ENCODE measurements around the gene PPIA. TPM values are rescaled to one million over a fixed set of nuclear protein-coding genes. Genes with fewer than 3 reads are reported as not detected.

PPIA gene
- total RNA-seq, 2 experiments from 2014 or later: 2,573 to 2,935 TPM

DNA sequence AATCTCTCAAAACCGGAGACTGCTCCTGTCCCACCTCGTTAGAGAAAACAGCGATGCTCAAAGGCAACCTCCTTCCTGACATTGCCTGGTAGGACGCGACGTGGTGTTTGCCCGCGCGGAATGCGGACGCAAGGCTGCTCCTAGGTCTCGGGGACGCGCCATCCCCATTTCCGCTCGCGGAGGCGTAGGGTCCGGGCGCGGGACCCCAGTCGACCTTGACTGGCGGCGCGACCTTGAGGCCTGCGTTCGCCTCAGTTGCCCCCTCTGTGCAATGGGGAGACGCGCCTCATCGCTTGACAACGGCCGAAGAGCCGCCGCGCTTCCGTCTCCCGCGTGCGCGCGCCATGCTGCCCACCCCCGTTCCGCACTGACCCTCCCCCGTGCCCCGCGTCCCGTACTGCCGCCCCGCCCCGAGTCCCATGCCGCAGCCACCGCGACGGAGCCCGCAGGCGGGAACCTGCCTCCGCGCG lies 412 bp upstream of the PPIA start:
- CTCF ChIA-PET (ENCODE audit: unreplicated experiment): no interaction called here
- Histone ChIP-seq H3K9me3 (ENCODE audit: low read length) (no peaks in the 10 kb centered on the region), H3K79me2 (ENCODE audit: insufficient read depth, low read depth, low read length) (peaks cover 47% of the 10 kb centered on the region), H3K36me3 (ENCODE audit: insufficient read depth, low read length) (peaks cover 45% of the 10 kb centered on the region), H3K4me3 (ENCODE audit: low read depth, low read length, poor library complexity, severe bottlenecking) (peak overlapping the region; percentile 99), H3K27ac (ENCODE audit: low read depth, low read length, poor library complexity, severe bottlenecking) (peak overlapping the region; percentile 82), H3K4me1 (ENCODE audit: insufficient read depth, low read length, poor library complexity, severe bottlenecking) (peaks cover 24% of the 10 kb centered on the region), H4K20me1 (ENCODE audit: insufficient read depth, low read length) (peaks cover 25% of the 10 kb centered on the region), H2AFZ (ENCODE audit: low read length) (peak overlapping the region; percentile 66; the same call in 1 of the 2 replicates), H3K4me2 (ENCODE audit: low read length) (peak overlapping the region; percentile 63), H3K9me2 (ENCODE audit: insufficient read depth, low read length) (no peaks in the 10 kb centered on the region)
- POLR2A ChIA-PET: interaction anchor here (0.5 kb wide), 1 partner anchor 61 kb away, joined by 3 read pairs; no protein-coding TSS in a partner anchor
- intact Hi-C loops (cut with micrococcal nuclease; ENCODE audit: unreplicated experiment): loop anchor here (1.0 kb wide), 3 partner anchors 48 to 190 kb away; partner anchors contain the start of genes H2AZ2, OGDH and ZMIZ2
- TF ChIP-seq, protein P1, sequence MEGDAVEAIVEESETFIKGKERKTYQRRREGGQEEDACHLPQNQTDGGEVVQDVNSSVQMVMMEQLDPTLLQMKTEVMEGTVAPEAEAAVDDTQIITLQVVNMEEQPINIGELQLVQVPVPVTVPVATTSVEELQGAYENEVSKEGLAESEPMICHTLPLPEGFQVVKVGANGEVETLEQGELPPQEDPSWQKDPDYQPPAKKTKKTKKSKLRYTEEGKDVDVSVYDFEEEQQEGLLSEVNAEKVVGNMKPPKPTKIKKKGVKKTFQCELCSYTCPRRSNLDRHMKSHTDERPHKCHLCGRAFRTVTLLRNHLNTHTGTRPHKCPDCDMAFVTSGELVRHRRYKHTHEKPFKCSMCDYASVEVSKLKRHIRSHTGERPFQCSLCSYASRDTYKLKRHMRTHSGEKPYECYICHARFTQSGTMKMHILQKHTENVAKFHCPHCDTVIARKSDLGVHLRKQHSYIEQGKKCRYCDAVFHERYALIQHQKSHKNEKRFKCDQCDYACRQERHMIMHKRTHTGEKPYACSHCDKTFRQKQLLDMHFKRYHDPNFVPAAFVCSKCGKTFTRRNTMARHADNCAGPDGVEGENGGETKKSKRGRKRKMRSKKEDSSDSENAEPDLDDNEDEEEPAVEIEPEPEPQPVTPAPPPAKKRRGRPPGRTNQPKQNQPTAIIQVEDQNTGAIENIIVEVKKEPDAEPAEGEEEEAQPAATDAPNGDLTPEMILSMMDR (conservative IDR thresholded peaks at IDR 0.05; ENCODE audit: low read length): no peak
- no peak for TF ChIP-seq EZH2phosphoT487 (IDR thresholded peaks at IDR 0.05; ENCODE audit: borderline replicate concordance, low read depth, low read length)
- DNase-seq (ENCODE audit: low spot score): peak; percentile 83
- TSS peak; percentile 87 for BruUV-seq (replicated peaks)

DNA sequence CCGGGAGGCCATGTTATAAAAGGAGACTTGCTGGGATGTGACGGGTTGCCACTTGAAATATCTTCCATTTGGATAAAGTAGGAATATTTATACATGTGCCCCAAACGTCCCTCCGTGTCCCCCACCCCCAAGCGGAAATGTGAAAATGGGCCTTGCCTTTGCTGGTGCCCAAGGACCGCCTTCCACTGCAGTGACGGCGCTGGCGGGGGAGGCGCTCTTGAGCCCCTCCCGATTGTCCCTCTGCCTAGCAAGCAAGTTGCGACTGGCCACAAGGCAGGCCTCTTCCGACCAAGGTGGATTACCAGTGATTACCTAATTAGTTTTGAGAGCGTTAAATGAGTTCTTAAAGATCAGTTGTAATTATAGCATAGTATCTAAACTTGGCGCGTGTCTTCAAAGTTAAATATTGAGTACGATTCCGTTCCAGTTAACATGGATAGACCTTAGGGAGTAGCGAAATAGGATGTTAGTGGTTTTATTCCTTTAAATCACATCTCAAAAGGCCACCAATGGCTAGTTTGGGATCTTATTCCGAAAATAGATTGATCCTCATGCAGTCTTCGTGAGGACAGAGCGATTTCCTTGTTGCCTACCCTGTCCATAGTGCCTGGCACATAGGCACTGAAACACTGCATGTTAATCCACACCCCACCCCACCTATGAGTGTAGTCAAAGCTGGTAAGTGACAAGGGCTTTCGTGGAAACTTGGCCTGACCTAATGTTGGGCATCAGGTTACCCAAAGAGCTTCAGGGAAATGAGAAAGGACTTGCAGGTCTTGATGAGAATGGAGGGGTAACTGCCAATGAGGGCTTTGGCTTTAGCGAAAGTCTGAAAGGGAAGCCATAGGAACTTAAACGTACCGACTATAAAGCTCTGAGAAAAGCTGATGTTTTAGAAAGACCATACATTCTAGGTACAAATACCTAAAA lies 1.1 kb downstream of the PPIA start:
- Histone ChIP-seq H3K9me3 (ENCODE audit: low read length) (no peaks in the 10 kb centered on the region), H3K27ac (ENCODE audit: low read depth, low read length, poor library complexity, severe bottlenecking) (peak overlapping the region; percentile 82), H4K20me1 (ENCODE audit: insufficient read depth, low read length) (peaks cover 30% of the 10 kb centered on the region), H3K4me3 (ENCODE audit: low read depth, low read length, poor library complexity, severe bottlenecking) (peak overlapping the region; percentile 99), H3K4me2 (ENCODE audit: low read length) (peak overlapping the region; percentile 100), H3K4me1 (ENCODE audit: insufficient read depth, low read length, poor library complexity, severe bottlenecking) (peaks cover 24% of the 10 kb centered on the region), H3K79me2 (ENCODE audit: insufficient read depth, low read depth, low read length) (peaks cover 52% of the 10 kb centered on the region), H3K9me2 (ENCODE audit: insufficient read depth, low read length) (no peaks in the 10 kb centered on the region), H2AFZ (ENCODE audit: low read length) (no peak overlapping the region), H3K36me3 (ENCODE audit: insufficient read depth, low read length) (peaks cover 59% of the 10 kb centered on the region)
- TSS peak; percentile 62 for BruUV-seq (replicated peaks)
- peak; percentile 88 for DNase-seq (ENCODE audit: low spot score)
- intact Hi-C loops (cut with micrococcal nuclease; ENCODE audit: unreplicated experiment): no loop called here
- POLR2A ChIA-PET: interaction anchor here (0.5 to 1.9 kb wide), 17 partner anchors 9 to 1214 kb away, joined by 3 to 8 read pairs (median 3); partner anchors contain the start of gene H2AZ2
- CTCF ChIA-PET (ENCODE audit: unreplicated experiment): interaction anchor here (0.5 to 1.0 kb wide), 2 partner anchors 11 to 65 kb away, joined by 3 to 4 read pairs; no protein-coding TSS in a partner anchor
- TF ChIP-seq, protein P1 (conservative IDR thresholded peaks at IDR 0.05; ENCODE audit: low read length): peak; percentile 86
- TF ChIP-seq EZH2phosphoT487 (IDR thresholded peaks at IDR 0.05; ENCODE audit: borderline replicate concordance, low read depth, low read length): no peak
